A549 treated with RU486 at 1 μM for 4 hours (cell line): ENCODE data around the gene DOK7. TPM values are rescaled to one million over a fixed set of nuclear protein-coding genes. Genes with fewer than 3 reads are reported as not detected.

Experiments
- total RNA-seq: library from RNA; stranded (reverse); fragments of 200-300 nt; extraction: Qiagen RNA extraction; gene quantifications from 5 replicates; pipeline ENCODE4 v1.2.3, GENCODE V29; 2022; ENCODE audit warnings: low read depth

Gene DOK7, protein sequence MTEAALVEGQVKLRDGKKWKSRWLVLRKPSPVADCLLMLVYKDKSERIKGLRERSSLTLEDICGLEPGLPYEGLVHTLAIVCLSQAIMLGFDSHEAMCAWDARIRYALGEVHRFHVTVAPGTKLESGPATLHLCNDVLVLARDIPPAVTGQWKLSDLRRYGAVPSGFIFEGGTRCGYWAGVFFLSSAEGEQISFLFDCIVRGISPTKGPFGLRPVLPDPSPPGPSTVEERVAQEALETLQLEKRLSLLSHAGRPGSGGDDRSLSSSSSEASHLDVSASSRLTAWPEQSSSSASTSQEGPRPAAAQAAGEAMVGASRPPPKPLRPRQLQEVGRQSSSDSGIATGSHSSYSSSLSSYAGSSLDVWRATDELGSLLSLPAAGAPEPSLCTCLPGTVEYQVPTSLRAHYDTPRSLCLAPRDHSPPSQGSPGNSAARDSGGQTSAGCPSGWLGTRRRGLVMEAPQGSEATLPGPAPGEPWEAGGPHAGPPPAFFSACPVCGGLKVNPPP
- 0.27 to 0.75 TPM (median 0.45 TPM) in 5 replicates for total RNA-seq

DNA sequence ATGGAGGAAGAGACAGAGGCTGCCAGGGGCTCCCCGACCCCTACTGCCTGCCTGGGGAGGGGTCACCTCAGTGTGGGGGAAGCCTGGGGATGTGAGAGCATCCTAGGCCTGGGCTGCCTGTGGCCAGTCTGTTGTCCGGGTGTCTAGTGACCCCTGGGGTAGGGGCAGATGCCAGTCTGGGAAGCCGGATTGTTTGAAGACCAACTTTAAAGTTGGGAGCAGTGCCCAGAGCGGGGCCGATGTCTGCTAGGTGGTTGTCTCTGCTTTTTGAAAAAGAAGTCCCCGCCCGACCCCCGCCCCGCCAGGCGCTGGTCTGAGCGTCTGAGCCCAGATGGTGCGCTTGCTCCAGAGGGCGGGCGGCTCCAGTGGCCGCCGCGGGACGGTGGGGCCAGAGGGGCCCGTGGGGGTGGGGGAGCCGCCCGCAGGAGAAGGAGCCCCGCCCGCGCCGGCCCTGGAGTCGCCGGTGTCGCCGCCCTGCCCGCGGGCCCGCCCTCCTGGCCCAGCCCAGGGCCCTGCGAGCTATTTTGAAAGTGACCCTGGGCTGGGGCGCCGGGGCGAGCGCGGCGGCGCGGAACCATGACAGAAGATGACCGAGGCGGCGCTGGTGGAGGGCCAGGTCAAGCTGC is at the start of gene DOK7:
TSS of gene DOK7 (plus strand) at position 517 of the 626 bp plus-strand sequence. CDS start at position 587, 70 bp downstream.

DNA sequence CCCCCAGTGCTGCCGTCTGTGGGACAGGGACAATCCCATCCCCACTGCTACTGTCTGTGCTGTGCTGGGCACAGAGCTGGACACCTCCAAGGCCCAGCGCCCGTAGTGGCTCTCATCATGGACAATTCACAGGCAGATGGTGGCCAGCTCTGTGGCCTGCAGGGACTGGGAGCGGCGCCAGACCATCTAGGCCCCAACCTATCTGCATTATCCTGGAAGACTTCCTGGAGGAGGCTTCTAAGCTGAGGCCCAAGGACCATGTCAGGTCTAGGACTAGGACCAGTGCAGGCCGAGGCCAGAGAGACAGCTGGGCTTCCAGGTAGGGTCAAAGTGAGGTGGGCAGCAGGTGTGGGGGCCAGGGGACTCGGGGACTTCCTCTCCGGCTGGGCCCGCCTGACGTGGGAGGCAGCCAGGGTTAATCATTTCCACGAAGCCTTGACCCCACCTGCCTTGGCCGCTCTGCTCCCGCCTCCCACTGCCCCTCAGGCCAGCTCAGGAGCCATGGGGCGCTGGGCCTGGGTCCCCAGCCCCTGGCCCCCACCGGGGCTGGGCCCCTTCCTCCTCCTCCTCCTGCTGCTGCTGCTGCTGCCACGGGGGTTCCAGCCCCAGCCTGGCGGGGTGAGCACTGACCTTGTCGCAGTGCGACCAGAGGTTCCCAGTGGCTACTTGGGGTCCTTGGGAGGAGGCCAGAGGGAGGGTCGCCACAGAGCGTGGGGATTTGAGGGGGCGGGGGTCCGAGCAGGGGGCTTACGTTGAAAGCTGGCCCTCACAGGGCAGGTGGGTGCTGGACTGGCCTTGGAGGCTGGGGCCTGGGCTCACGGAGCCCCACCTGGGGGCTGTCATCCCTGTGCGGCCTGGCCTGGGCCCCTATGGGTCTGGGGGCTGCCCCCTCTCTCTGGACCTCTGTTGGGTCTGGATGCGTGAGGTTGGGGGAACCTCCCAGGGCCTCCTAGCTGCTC is 21.3 kb upstream of the DOK7 start, which contains the start of gene HGFAC:
TSS of gene HGFAC (plus strand) at position 468 of the 959 bp plus-strand sequence. CDS start at position 502, 34 bp downstream.

DNA sequence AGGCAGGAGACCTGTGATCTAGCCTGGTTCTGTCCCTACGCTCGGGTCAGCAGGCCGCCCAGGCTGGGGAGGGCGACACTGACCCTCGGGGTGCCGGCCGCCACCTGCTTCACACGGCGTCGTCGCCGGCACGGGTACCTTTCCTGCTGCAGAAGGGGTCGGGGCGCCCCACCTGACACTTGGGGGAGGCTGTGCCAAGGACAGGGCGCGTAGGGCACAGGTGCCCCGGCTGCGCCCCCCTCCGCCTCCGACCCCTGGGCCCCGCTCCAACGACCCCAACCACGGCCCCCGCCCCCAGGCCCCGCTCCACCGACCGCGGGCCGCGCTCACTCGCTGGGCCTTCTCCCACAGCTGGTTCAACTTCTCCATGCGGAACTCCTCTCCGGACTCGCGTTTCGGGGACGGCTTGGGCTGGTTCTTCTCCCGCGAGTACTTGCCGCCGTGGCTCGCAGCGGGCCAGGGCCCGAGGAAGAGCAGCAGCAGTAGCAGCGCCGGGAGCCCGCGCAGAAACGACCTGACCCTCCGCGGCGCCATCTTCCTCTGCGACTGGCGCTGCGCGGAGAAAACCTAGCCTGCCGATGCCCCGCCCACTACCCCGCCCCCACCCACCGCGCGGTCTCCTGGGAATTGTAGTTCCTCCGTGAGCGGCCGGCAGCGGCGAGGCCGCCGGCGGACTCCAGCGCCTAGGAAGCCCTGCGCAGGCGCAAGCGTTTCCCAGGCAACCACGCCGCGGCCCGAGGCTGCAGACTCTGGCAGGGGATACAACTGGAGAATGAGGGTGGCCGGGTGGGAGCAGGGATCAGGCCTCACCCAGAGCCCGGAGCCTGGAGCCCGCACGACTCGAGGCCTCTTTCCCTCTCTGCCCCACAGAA is 69.0 kb downstream of the DOK7 start, which contains the start of gene LRPAP1:
TSS of gene LRPAP1 (minus strand) at position 544 of the 872 bp plus-strand sequence. CDS start at position 534, 10 bp downstream.

Other genes starting within 250 kb of the DOK7 start
- 0.05 to 0.21 TPM (median 0.13 TPM) in 5 replicates for gene MSANTD1, start 214.1 kb upstream of the DOK7 start, total RNA-seq
- 6.4 to 11.1 TPM (median 10.4 TPM) in 5 replicates for gene RGS12, start 170.3 kb upstream of the DOK7 start, total RNA-seq
- 0.07 to 0.32 TPM (median 0.18 TPM) in 5 replicates for gene HGFAC, start 21.3 kb upstream of the DOK7 start, total RNA-seq
- gene LRPAP1, start 69.1 kb downstream of the DOK7 start, total RNA-seq, result 112 to 143 TPM (median 135 TPM) in 5 replicates